WERI-Rb-1 (cell line): ENCODE measurements around the gene TAF3.

Experiments
- DNase-seq: peaks from one replicate; pipeline ENCODE4 v3.0.0-alpha.2; 2020
- H3K27ac ChIP-seq: fragments of 250-450 bp; sonication (Bioruptor Pico); 2 replicates; pipeline ENCODE4 v1.5.1; 2020; ENCODE audit warnings: mild to moderate bottlenecking, moderate library complexity
- H3K27me3 ChIP-seq: fragments of 250-450 bp; sonication (Bioruptor Pico); 2 replicates; pipeline ENCODE4 v1.5.1; 2021; ENCODE audit warnings: mild to moderate bottlenecking, low read depth, moderate library complexity; ENCODE audit not compliant: insufficient read depth, severe bottlenecking
- H3K36me3 ChIP-seq: fragments of 250-450 bp; sonication (Bioruptor Pico); 2 replicates; pipeline ENCODE4 v1.5.1; 2020; ENCODE audit warnings: mild to moderate bottlenecking, moderate library complexity
- H3K4me3 ChIP-seq: 2 replicates; pipeline ENCODE4 v1.5.1; 2011; ENCODE audit warnings: low read depth, mild to moderate bottlenecking, control low read depth, low read length
- H3K9me3 ChIP-seq: fragments of 250-450 bp; sonication (Bioruptor Pico); 2 replicates; pipeline ENCODE4 v1.5.1; 2021; ENCODE audit warnings: mild to moderate bottlenecking, moderate library complexity; ENCODE audit not compliant: severe bottlenecking
- CTCF ChIP-seq: IDR thresholded peaks from 2 replicates; pipeline ENCODE4 v1.5.1; 2011; ENCODE audit warnings: low read depth, mild to moderate bottlenecking, control low read depth, inconsistent platforms, low read length

Gene TAF3

GRCh38 chr10:7950981-7951847 lies 132.9 kb downstream of the TAF3 start:
- Histone ChIP-seq H3K27ac (no peak overlapping the region), H3K4me3 (no peak overlapping the region), H3K27me3 (no peaks in the 10 kb centered on the region), H3K9me3 (no peaks in the 10 kb centered on the region), H3K36me3 (no peaks in the 10 kb centered on the region)
- no peak for DNase-seq
- no peak for TF ChIP-seq CTCF

GRCh38 chr10:7952266-7952665 lies 134.0 kb downstream of the TAF3 start:
- DNase-seq: no peak
- no peak for TF ChIP-seq CTCF
- Histone ChIP-seq H3K27ac (no peak overlapping the region), H3K36me3 (no peaks in the 10 kb centered on the region), H3K27me3 (no peaks in the 10 kb centered on the region), H3K4me3 (no peak overlapping the region), H3K9me3 (no peaks in the 10 kb centered on the region)

- no peak for DNase-seq
- no peak overlapping the region for H3K27ac ChIP-seq
- no peaks in the 10 kb centered on the region for H3K9me3 ChIP-seq
- TF ChIP-seq CTCF: no peak
- no peaks in the 10 kb centered on the region for H3K27me3 ChIP-seq
- no peak overlapping the region for H3K4me3 ChIP-seq
- H3K36me3 ChIP-seq: no peaks in the 10 kb centered on the region
These were observed 135.1 kb downstream of the TAF3 start for GRCh38 chr10:7953447-7953846.

GRCh38 chr10:7955446-7955845 lies 137.1 kb downstream of the TAF3 start:
- TF ChIP-seq CTCF: no peak
- Histone ChIP-seq H3K27me3 (no peaks in the 10 kb centered on the region), H3K9me3 (no peaks in the 10 kb centered on the region), H3K4me3 (no peak overlapping the region), H3K27ac (no peak overlapping the region), H3K36me3 (no peaks in the 10 kb centered on the region)
- DNase-seq: no peak

GRCh38 chr10:7956508-7956907 lies 138.2 kb downstream of the TAF3 start:
- H3K36me3 ChIP-seq: no peaks in the 10 kb centered on the region
- TF ChIP-seq CTCF: no peak
- H3K9me3 ChIP-seq: no peaks in the 10 kb centered on the region
- no peak overlapping the region for H3K27ac ChIP-seq
- no peaks in the 10 kb centered on the region for H3K27me3 ChIP-seq
- H3K4me3 ChIP-seq: no peak overlapping the region
- no peak for DNase-seq

- no peaks in the 10 kb centered on the region for H3K36me3 ChIP-seq
- H3K4me3 ChIP-seq: no peak overlapping the region
- no peaks in the 10 kb centered on the region for H3K9me3 ChIP-seq
- H3K27ac ChIP-seq: no peak overlapping the region
- DNase-seq: no peak
- no peaks in the 10 kb centered on the region for H3K27me3 ChIP-seq
- no peak for TF ChIP-seq CTCF
These were observed 139.3 kb downstream of the TAF3 start for GRCh38 chr10:7957591-7957990.
